Keratinocyte (primary cell): ENCODE results near the gene ANO7.
A peak's percentile ranks its signal among the peaks of the same experiment; 100 is the strongest.

ENCODE experiments used
- CTCF ChIP-seq, 3 experiments: IDR thresholded peaks in 1 of 3; conservative IDR thresholded peaks in 1 of 3; optimal IDR thresholded peaks in 1 of 3; 2 replicates in 2 of 3; 3 replicates in 1 of 3; pipeline versions ENCODE3 to v1.5.1; 2011; ENCODE audit warnings: low read length in 3 of 3, mild to moderate bottlenecking in 3 of 3, moderate library complexity in 2 of 3, control low read depth in 1 of 3, inconsistent platforms in 1 of 3; ENCODE audit not compliant: insufficient read depth in 2 of 3; ENCODE audit errors: extremely low read depth in 1 of 3
- EZH2 ChIP-seq: IDR thresholded peaks from one replicate; pipeline ENCODE4 v1.6.1; 2012; ENCODE audit warnings: inconsistent platforms, mild to moderate bottlenecking, low read length, moderate library complexity

- peak in 1 of 3 experiments; percentile 13 for TF ChIP-seq CTCF (optimal IDR thresholded peaks at IDR 0.05 in 1 of 3, IDR thresholded peaks at IDR 0.05 in 1 of 3, conservative IDR thresholded peaks at IDR 0.05 in 1 of 3; ENCODE audit: extremely low read depth in 1 of 3, insufficient read depth in 2 of 3, low read length in 3 of 3)
- TF ChIP-seq EZH2 = no peak
Observed at GRCh38 chr2:241149925-241150659, 38.4 kb upstream of the ANO7 start, which contains the start of gene PPP1R7.
